HepG2 (cell line): Measurements from ENCODE around the gene C20orf96. TPM values are rescaled to one million over a fixed set of nuclear protein-coding genes. Genes with fewer than 3 reads are reported as not detected.
A peak's percentile ranks its signal among the peaks of the same experiment; 100 is the strongest.

Experiments
- IKZF5 ChIP-seq: IDR thresholded peaks from 2 replicates; pipeline ENCODE4 v1.6.1; 2018; ENCODE audit warnings: missing genetic modification reagents, mild to moderate bottlenecking, missing compliant biosample characterization
- KLF13 ChIP-seq: sonication (generic); formaldehyde crosslinking; IDR thresholded peaks from 2 replicates; pipeline ENCODE4 v1.4.0; 2020; ENCODE audit warnings: mild to moderate bottlenecking, missing genetic modification reagents
- KLF16 ChIP-seq, 2 experiments: sonication (generic) in 1 of 2; formaldehyde crosslinking in 1 of 2; IDR thresholded peaks; 2 replicates each; pipeline versions ENCODE4 v1.6.1 to v1.8.0; 2016 to 2023; ENCODE audit warnings: missing genetic modification reagents in 2 of 2, missing compliant biosample characterization in 1 of 2
- MLX ChIP-seq: IDR thresholded peaks from 2 replicates; pipeline ENCODE4 v1.6.1; 2016
- SMARCC2 ChIP-seq: fragments of 450-650 bp; IDR thresholded peaks from 2 replicates; pipeline ENCODE4 v1.6.1; 2017; ENCODE audit warnings: antibody characterized with exemption, mild to moderate bottlenecking
- ZNF143 ChIP-seq: sonication (generic); formaldehyde crosslinking; IDR thresholded peaks from 2 replicates; pipeline ENCODE4 v1.4.0; 2020; ENCODE audit warnings: missing genetic modification reagents
- ZNF160 ChIP-seq: sonication (generic); formaldehyde crosslinking; IDR thresholded peaks from 2 replicates; pipeline ENCODE4 v1.8.0; 2022; ENCODE audit warnings: mild to moderate bottlenecking, inconsistent platforms, missing genetic modification reagents
- ZNF335 ChIP-seq: sonication (generic); formaldehyde crosslinking; IDR thresholded peaks from 2 replicates; pipeline ENCODE4 v1.4.0; 2020; ENCODE audit warnings: missing genetic modification reagents
- ZNF646 ChIP-seq: sonication (generic); formaldehyde crosslinking; IDR thresholded peaks from 2 replicates; pipeline ENCODE4 v1.9.0; 2021; ENCODE audit warnings: mild to moderate bottlenecking, missing genetic modification reagents
- ZNF672 ChIP-seq: sonication (generic); formaldehyde crosslinking; IDR thresholded peaks from 2 replicates; pipeline ENCODE4 v1.8.1; 2022; ENCODE audit warnings: missing genetic modification reagents
- ZZZ3 ChIP-seq: sonication (generic); formaldehyde crosslinking; IDR thresholded peaks from 2 replicates; pipeline ENCODE4 v1.4.0; 2020; ENCODE audit warnings: missing genetic modification reagents, mild to moderate bottlenecking, borderline replicate concordance
- polyA plus RNA-seq, 8 experiments: library from polyadenylated mRNA; depleted of rRNA in 3 of 8; stranded (reverse) in 7 of 8; unstranded in 1 of 8; fragments of >200 nt; fragmentation: Illumina TruSeq in 4 of 8; extraction: Trizol in 4 of 8; gene quantifications; 2 replicates each; pipeline versions ENCODE4 v1.2.1 to v1.2.3, GENCODE V29; 2011 to 2016; ENCODE audit warnings: low read depth in 4 of 8, missing spikeins in 1 of 8, mixed read lengths in 1 of 8; ENCODE audit not compliant: insufficient read depth in 1 of 8
- total RNA-seq, 5 experiments: library from RNA; depleted of rRNA; stranded (reverse); fragments of >200 nt; fragmentation: Illumina TruSeq; extraction: Trizol; gene quantifications; 2 replicates each; pipeline ENCODE4 v1.2.3, GENCODE V29; 2016; ENCODE audit warnings: low read depth in 1 of 5
- TF ChIP-seq, protein P1 (sequence below): sonication (generic); formaldehyde crosslinking; IDR thresholded peaks from 2 replicates; pipeline ENCODE4 v1.5.0; 2020; ENCODE audit warnings: mild to moderate bottlenecking, missing genetic modification reagents
- TF ChIP-seq, protein P2 (sequence below): sonication (generic); formaldehyde crosslinking; IDR thresholded peaks from 2 replicates; pipeline ENCODE4 v1.5.1; 2020; ENCODE audit warnings: missing genetic modification reagents, mild to moderate bottlenecking, borderline replicate concordance

Gene C20orf96
- total and polyA plus RNA-seq, 2 of the 13 experiments (the other 11 are each of a cell fraction or from before 2014, with no cell fraction given): 3.8 to 20.6 TPM

GRCh38 chr20:266596-267562, 23.7 kb downstream of the C20orf96 start (continued):
- TF ChIP-seq, protein P1, sequence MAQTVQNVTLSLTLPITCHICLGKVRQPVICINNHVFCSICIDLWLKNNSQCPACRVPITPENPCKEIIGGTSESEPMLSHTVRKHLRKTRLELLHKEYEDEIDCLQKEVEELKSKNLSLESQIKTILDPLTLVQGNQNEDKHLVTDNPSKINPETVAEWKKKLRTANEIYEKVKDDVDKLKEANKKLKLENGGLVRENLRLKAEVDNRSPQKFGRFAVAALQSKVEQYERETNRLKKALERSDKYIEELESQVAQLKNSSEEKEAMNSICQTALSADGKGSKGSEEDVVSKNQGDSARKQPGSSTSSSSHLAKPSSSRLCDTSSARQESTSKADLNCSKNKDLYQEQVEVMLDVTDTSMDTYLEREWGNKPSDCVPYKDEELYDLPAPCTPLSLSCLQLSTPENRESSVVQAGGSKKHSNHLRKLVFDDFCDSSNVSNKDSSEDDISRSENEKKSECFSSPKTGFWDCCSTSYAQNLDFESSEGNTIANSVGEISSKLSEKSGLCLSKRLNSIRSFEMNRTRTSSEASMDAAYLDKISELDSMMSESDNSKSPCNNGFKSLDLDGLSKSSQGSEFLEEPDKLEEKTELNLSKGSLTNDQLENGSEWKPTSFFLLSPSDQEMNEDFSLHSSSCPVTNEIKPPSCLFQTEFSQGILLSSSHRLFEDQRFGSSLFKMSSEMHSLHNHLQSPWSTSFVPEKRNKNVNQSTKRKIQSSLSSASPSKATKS (CRISPR knock-in tag): no peak
- 0 out of 2 replicates have a peak, but pooled peaks have one; percentile 46 for TF ChIP-seq ZNF335 (CRISPR knock-in tag)
- TF ChIP-seq MLX (CRISPR knock-in tag): peak; percentile 43
- peak; percentile 89; the same call in 1 of the 2 replicates for TF ChIP-seq ZNF672 (CRISPR knock-in tag)
- 0 out of 2 replicates have a peak, but pooled peaks have one; percentile 57 for TF ChIP-seq KLF13 (CRISPR knock-in tag)
- TF ChIP-seq, protein P2, sequence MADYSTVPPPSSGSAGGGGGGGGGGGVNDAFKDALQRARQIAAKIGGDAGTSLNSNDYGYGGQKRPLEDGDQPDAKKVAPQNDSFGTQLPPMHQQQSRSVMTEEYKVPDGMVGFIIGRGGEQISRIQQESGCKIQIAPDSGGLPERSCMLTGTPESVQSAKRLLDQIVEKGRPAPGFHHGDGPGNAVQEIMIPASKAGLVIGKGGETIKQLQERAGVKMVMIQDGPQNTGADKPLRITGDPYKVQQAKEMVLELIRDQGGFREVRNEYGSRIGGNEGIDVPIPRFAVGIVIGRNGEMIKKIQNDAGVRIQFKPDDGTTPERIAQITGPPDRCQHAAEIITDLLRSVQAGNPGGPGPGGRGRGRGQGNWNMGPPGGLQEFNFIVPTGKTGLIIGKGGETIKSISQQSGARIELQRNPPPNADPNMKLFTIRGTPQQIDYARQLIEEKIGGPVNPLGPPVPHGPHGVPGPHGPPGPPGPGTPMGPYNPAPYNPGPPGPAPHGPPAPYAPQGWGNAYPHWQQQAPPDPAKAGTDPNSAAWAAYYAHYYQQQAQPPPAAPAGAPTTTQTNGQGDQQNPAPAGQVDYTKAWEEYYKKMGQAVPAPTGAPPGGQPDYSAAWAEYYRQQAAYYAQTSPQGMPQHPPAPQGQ (CRISPR knock-in tag): peak; percentile 42; the same call in 1 of the 2 replicates
- peak; percentile 47 to 89; a peak in 2 of 4 replicates for TF ChIP-seq KLF16 (CRISPR knock-in tag; IDR thresholded peaks at IDR 0.05)
- no peak; the same call in 1 of the 2 replicates for TF ChIP-seq ZNF143 (CRISPR knock-in tag)
- peak; percentile 79; the same call in 1 of the 2 replicates for TF ChIP-seq ZZZ3 (CRISPR knock-in tag)
- peak; percentile 92 for TF ChIP-seq IKZF5 (CRISPR knock-in tag)
- TF ChIP-seq ZNF646 (CRISPR knock-in tag): peak; percentile 74
- TF ChIP-seq ZNF160 (CRISPR knock-in tag): peak; percentile 79; the same call in 1 of the 2 replicates
- TF ChIP-seq SMARCC2: no peak
